ENCODE data around the gene RASSF5.

DNA sequence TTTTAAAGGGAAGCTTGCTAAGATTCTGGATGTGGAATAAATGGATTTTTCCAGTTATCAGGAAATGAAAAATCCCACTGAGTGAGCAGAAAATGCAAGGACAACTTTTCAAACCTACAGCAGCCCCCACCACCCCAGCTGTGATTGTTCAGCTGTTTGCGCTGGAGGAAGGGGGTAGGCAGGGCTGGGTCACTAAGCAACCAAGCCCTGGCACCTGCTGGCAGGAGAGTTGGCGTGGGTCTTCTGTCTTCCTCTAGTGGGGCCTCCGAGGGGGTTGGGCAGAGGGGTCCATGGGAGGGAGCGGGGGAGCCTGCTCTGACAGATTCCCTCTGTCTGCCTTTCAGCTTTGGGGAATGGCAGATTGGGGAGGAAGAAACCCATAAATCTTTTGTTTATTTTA, 59.7 kb downstream of the RASSF5 start:
- TF ChIP-seq, protein P1, sequence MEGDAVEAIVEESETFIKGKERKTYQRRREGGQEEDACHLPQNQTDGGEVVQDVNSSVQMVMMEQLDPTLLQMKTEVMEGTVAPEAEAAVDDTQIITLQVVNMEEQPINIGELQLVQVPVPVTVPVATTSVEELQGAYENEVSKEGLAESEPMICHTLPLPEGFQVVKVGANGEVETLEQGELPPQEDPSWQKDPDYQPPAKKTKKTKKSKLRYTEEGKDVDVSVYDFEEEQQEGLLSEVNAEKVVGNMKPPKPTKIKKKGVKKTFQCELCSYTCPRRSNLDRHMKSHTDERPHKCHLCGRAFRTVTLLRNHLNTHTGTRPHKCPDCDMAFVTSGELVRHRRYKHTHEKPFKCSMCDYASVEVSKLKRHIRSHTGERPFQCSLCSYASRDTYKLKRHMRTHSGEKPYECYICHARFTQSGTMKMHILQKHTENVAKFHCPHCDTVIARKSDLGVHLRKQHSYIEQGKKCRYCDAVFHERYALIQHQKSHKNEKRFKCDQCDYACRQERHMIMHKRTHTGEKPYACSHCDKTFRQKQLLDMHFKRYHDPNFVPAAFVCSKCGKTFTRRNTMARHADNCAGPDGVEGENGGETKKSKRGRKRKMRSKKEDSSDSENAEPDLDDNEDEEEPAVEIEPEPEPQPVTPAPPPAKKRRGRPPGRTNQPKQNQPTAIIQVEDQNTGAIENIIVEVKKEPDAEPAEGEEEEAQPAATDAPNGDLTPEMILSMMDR (conservative IDR thresholded peaks at IDR 0.05; ENCODE audit: low read depth, low read length) = no peak
- TF ChIP-seq EZH2 (IDR thresholded peaks at IDR 0.05; ENCODE audit: borderline replicate concordance, low read depth, low read length, poor library complexity, severe bottlenecking) = no peak

All from A673 (cell line).